Effector memory CD4-positive, alpha-beta T cell (primary cell): ENCODE results near the gene ZWILCH.

Source experiments
- DNase-seq, 3 donors: peaks; one replicate each; pipeline ENCODE4 v3.0.0-alpha.2; 2020
- H3K27ac ChIP-seq: 2 replicates; pipeline ENCODE4 v1.7.0; 2013; ENCODE audit warnings: mild to moderate bottlenecking, low read length, moderate library complexity; ENCODE audit not compliant: insufficient read depth, poor library complexity, severe bottlenecking
- H3K27me3 ChIP-seq: replicated peaks from 2 replicates; pipeline ENCODE4 v1.7.0; 2013; ENCODE audit warnings: mild to moderate bottlenecking, low read length; ENCODE audit not compliant: insufficient read depth, control insufficient read depth, poor library complexity, severe bottlenecking
- H3K36me3 ChIP-seq: 2 replicates; pipeline ENCODE4 v1.7.0; 2013; ENCODE audit warnings: mild to moderate bottlenecking, low read length, moderate library complexity; ENCODE audit not compliant: control insufficient read depth, insufficient read depth
- H3K4me1 ChIP-seq: 2 replicates; pipeline ENCODE4 v1.7.0; 2013; ENCODE audit warnings: low read length, mild to moderate bottlenecking; ENCODE audit not compliant: control insufficient read depth, insufficient read depth, poor library complexity, severe bottlenecking
- H3K4me3 ChIP-seq: 2 replicates; pipeline ENCODE4 v1.7.0; 2013; ENCODE audit warnings: low read length, low read depth, mild to moderate bottlenecking; ENCODE audit not compliant: insufficient read depth, poor library complexity, severe bottlenecking
- H3K9me3 ChIP-seq: 2 replicates; pipeline ENCODE4 v1.7.0; 2013; ENCODE audit warnings: mild to moderate bottlenecking, low read length, moderate library complexity; ENCODE audit not compliant: control insufficient read depth

The ZWILCH gene

DNA sequence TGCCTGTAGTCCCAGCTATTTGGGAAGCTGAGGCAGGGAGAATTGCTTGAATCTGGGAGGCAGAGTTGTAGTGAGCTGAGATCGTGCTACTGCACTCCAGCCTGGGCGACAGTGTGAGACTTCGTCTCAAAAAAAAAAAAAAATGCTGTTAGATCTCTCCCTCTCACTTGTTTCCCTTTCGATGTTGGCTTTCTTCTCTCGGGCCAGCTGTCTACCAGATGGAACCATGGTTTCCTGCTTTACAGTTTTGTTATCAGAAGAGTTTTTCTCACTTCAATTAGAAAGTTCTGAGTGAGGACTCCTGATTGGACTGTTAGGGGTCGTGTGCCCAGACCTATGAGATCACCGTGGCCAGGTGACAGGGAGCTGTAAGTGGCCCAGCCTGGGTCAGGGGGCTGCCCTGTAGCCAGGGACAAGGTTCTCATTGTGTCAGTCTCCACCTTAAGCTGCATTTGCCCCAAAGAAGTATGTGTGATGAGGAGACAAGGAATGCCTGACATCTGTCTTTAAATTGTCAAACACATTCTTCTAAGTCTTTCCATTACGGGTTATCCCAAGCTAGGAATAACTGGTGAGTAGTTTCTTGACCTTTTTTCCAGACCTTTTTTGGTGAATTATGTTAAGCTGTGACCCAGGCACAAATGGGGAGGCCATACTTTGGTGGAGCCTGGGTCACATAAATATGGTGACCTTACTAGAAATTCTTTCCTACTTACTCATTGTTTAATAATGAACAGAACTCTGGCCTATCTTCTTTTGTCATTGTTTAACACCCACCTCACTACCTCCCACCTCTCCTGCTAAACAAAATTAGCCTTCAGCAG, 32.7 kb upstream of the ZWILCH start:
- no peak overlapping the region for H3K4me3 ChIP-seq
- DNase-seq = peak; percentile 2 to 17 (median 11)
- no peaks in the 10 kb centered on the region for H3K27me3 ChIP-seq
- H3K4me1 ChIP-seq = peaks cover 11% of the 10 kb centered on the region
- no peaks in the 10 kb centered on the region for H3K9me3 ChIP-seq
- H3K36me3 ChIP-seq = no peaks in the 10 kb centered on the region
- H3K27ac ChIP-seq = peak overlapping the region; percentile 34

DNA sequence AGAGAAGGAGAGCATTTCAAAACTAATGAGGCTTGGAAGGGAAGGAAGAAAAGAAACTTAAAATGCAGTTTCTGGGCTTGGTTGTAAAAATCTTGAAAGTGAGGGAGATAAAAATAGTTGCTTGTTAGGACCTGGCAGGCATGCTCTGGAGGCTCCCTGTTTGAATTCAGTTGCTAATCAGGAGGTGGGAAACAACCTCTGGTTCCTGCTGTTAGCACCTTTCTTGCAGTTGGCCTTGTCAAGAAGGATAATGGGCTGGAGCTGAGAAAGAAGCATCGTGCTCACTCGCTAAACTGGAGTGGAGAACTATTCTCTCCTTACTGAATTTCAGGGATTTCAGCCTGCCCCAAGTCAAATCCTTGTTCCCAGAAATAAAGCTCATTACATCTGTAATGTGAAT, 31.0 kb upstream of the ZWILCH start:
- no peaks in the 10 kb centered on the region for H3K36me3 ChIP-seq
- no peak overlapping the region for H3K4me3 ChIP-seq
- H3K27ac ChIP-seq = no peak overlapping the region
- no peaks in the 10 kb centered on the region for H3K9me3 ChIP-seq
- no peak for DNase-seq
- no peaks in the 10 kb centered on the region for H3K27me3 ChIP-seq
- H3K4me1 ChIP-seq = peaks cover 11% of the 10 kb centered on the region

DNA sequence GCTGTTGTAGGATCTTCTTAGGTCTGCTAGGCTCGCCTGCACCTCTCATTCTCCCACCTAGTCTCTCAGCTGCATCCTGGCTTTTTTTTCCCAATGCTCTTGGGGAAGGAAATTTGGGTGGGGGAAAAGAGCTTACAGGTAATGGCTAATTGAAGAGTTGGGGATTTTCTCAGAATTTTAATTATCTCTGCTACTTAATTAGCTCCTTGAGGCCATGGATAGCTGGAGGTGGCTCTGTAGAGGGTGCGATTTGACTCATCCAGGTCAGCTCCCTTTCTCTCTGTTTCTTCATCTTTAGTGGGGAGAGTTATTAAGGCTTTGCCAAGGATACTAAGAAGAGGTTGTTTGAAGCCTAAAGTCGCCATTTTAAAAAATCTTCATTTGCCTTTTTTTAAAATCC, 30.2 kb upstream of the ZWILCH start:
- DNase-seq = no peak
- Histone ChIP-seq H3K4me1 (peaks cover 11% of the 10 kb centered on the region), H3K27ac (no peak overlapping the region), H3K4me3 (no peak overlapping the region), H3K9me3 (no peaks in the 10 kb centered on the region), H3K36me3 (no peaks in the 10 kb centered on the region), H3K27me3 (no peaks in the 10 kb centered on the region)

DNA sequence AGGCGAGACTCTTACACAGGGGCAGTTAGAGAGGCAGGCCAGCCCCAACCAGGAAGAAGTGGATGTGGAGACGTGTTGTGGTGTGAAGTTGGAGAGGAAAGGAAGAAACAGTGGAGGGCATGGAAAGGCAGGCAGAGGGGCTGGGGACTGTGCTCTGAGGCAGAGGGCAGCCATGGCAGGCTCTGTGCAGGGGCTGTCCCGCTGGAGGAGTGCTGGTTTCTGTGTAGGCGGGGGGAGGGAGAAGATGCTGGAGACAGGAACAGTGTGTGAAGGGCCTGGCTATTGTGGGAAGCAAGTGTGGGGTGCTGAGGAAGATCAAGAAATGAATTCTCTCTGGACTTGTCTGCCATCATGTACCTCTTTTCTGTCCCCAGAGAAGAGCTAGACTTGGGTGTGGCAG, 28.6 kb upstream of the ZWILCH start:
- DNase-seq = no peak
- Histone ChIP-seq H3K4me1 (peaks cover 1% of the 10 kb centered on the region), H3K36me3 (peaks cover 7% of the 10 kb centered on the region), H3K4me3 (no peak overlapping the region), H3K9me3 (no peaks in the 10 kb centered on the region), H3K27ac (no peak overlapping the region), H3K27me3 (no peaks in the 10 kb centered on the region)

DNA sequence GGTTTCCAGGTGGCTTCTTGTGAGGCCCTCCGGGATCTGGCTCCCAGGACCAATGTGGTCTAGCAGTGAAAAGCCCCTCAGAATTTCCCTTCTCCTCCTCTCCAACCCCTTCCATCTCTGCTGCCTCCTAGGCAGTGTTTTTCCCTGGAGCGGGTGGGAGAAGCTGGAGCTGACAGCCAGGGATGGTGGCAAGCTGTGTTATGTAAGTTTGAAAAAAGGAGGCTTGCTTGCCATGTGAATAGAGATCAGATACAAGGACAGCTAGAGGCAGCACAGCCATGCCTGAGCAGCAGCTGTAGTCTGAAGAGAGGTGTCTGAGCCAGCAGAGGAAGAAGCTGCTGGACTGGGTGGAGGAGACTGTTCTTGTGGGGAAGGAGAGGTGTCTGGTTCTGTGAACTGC, 28.1 kb upstream of the ZWILCH start:
- no peak for DNase-seq
- Histone ChIP-seq H3K27ac (no peak overlapping the region), H3K4me3 (no peak overlapping the region), H3K9me3 (no peaks in the 10 kb centered on the region), H3K36me3 (peaks cover 12% of the 10 kb centered on the region), H3K27me3 (no peaks in the 10 kb centered on the region), H3K4me1 (no peaks in the 10 kb centered on the region)

DNA sequence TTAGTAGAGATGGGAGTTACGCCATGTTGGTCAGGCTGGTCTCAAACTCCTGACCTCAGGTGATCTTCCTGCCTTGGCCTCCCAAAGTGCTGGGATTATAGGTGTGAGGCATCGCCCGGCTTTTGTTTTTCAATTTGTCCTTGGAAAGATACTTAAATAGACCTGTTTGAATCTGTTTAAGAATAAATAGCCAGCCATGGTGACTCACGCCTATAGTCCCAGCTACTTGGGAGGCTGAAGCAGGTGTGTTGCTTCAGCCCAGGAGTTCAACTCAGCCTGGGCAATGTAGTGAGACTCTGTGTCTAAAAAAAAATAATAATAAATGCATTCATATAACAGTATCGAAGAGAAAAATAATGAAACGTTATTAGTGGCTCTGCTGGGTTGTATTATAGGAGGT, 24.9 kb upstream of the ZWILCH start:
- no peaks in the 10 kb centered on the region for H3K9me3 ChIP-seq
- no peak overlapping the region for H3K4me3 ChIP-seq
- H3K36me3 ChIP-seq = peaks cover 26% of the 10 kb centered on the region
- DNase-seq = no peak
- no peak overlapping the region for H3K27ac ChIP-seq
- no peaks in the 10 kb centered on the region for H3K27me3 ChIP-seq
- no peaks in the 10 kb centered on the region for H3K4me1 ChIP-seq

DNA sequence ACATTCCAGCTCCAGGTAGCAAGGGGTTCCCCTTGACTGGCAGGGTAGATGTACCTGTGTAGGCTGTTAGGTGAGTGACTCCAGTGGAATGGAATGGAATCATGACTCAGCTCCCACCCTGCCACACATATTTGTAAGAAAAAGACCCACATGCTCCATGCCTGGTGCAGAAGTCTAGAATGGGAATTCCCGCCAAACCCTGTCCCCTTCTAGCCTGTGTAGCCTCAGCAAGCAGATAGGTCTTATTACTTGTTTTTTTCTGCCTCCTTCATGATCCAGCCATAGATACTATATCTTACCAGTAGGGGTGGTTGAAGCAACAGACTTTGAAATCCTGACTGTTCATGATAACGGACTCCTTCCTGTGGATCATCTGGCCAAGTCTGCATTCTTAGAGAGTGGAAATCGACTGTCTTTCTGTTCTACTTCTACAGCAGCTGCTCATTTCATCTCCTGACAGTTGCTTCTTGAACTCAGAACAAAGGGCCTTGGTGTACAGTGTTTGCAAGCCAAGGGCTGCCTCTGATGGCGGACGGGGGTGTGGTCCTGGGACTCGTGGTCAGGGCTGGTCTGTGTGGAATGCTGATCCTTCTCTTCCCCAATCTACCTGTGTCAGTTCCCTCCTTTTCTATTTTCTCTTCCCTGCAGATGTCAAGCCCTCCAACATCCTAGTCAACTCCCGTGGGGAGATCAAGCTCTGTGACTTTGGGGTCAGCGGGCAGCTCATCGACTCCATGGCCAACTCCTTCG, 23.8 kb upstream of the ZWILCH start:
- Histone ChIP-seq H3K27me3 (no peaks in the 10 kb centered on the region), H3K27ac (no peak overlapping the region), H3K4me1 (no peaks in the 10 kb centered on the region), H3K36me3 (peaks cover 30% of the 10 kb centered on the region), H3K9me3 (no peaks in the 10 kb centered on the region), H3K4me3 (no peak overlapping the region)
- no peak for DNase-seq

DNA sequence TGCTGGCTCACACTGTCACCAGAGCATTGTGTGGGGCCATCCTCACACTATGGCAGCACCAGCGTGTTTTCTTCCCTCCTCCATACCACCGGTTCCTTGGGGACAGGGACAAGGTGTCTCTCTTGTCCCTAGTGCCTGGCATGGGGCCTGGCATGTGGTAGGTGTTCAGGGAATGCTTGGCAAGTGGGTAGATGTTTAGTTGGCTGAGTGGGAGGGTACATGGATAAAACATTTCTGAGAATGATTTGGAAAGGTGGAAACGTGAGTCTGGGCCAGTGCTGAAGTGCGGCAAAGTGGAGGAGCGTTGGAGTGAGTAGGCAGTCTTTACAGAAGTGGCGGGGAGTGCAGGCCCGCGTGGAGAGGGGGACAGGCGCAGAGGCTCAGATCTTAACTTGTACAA, 22.6 kb upstream of the ZWILCH start:
- no peaks in the 10 kb centered on the region for H3K4me1 ChIP-seq
- H3K27ac ChIP-seq = no peak overlapping the region
- H3K27me3 ChIP-seq = no peaks in the 10 kb centered on the region
- no peak overlapping the region for H3K4me3 ChIP-seq
- H3K9me3 ChIP-seq = no peaks in the 10 kb centered on the region
- DNase-seq = no peak
- peaks cover 39% of the 10 kb centered on the region for H3K36me3 ChIP-seq

DNA sequence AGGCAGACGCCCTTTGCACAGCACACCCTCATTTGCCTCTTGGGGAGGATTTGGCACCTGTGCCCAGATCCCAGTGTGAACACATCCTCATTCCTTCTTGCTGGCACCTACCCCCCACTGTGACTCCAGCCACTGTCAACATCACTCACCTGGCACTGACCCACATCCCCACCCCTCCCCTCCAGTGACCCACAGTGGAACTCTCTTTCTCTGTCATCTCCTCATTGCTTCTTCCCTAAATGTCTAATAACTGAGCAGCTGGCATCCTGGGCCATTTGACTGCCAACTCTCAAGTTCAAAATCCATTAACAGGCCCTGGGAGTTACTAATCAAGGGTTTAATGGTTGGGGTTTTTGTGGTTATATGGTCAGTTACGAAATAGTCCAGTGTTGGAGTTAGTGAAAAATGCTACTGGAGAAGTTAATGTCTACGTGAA, 22.0 kb upstream of the ZWILCH start:
- no peak for DNase-seq
- no peak overlapping the region for H3K4me3 ChIP-seq

DNA sequence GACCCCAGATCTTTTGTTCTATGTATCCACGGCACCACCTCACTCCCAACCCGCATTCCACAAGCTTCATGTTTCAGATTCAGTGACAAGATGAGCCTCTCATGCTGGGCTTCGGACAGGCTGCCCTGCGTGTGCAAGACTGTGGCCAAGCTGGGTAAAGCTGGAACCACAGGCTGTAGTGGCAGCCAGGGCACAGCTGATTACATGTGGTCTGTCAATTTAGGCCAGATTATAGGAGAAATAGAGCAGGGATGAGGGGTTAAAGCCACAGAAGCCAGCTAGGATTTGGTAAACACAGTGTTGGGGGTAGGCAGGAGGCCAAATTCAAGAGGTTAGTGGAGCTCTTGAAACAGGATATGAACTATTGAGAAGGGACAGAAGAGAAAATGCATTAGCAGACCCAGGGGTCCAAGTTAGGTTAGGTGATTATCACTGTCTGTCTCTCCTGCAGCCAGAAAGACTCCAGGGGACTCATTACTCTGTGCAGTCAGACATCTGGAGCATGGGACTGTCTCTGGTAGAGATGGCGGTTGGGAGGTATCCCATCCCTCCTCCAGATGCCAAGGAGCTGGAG, 20.5 kb upstream of the ZWILCH start:
- Histone ChIP-seq H3K4me1 (no peaks in the 10 kb centered on the region), H3K27me3 (no peaks in the 10 kb centered on the region), H3K9me3 (no peaks in the 10 kb centered on the region), H3K27ac (no peak overlapping the region), H3K4me3 (no peak overlapping the region), H3K36me3 (peaks cover 59% of the 10 kb centered on the region)
- no peak for DNase-seq

More for the DNA sequence above, 22.0 kb upstream of the ZWILCH start:
- H3K36me3 ChIP-seq = peaks cover 45% of the 10 kb centered on the region
- no peak overlapping the region for H3K27ac ChIP-seq
- no peaks in the 10 kb centered on the region for H3K27me3 ChIP-seq
- no peaks in the 10 kb centered on the region for H3K9me3 ChIP-seq
- H3K4me1 ChIP-seq = no peaks in the 10 kb centered on the region
